Activated gamma-delta T cell (primary cell): ENCODE data around the gene NOSTRIN.
"Not testable (repeated sequence)": the region's sequence is repeated elsewhere in the genome, so short reads cannot be mapped to it uniquely, and the experiment has no call there.

Experiments used
- DNase-seq: peaks from one replicate; lab custom pipeline; 2025; lab: John Stamatoyannopoulos, UW

The NOSTRIN gene

DNA sequence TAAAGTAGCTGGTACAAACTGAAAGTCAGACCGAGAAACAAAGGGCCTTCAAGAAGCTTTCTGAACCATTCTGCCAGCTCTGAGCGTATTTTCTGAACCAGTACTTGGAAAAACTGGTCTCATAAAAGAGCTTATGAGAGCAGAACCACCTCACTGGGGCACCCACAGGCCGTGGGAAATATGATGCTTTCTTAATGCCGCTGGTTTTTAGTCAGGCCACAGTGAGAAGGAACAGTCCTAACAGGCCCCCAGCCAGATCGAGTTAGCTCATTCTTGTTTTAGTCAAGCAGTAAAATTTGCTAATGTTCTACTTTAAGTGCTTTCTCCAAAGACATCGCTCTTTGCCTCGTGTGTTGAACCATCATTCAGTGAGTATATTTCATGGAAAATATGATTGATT is 12.7 kb upstream of the NOSTRIN start:
- no peak for DNase-seq

DNA sequence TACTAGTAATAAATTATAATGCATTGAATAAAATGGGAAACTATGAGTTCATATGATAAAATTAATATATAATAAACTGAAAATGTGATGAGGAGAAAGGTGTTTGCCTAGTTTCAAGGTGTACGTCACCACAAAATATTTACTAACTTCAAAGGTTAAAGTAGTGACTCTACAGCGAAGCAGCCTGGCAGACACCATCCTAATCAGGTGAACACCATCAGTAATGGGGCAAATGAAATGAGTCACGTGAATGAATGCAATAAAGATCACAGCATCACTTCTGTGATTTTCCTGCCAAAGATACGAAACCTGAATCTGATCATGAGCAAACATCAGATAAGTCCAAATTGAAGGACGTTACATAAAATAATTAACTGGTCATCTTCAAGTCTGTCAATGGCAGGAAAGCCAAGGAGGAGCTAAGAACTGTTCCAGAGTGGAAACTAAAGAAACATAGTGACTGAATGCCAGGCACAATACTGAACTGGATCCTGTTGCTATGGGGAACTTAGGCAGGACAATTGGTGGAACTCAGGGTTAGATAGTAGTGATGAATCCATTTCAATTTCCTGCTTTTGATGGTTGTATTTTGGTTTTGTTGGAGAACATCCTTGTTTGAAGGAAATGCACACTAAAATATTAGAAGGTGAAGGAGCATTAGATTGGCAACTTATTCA is 12.1 kb upstream of the NOSTRIN start:
- no peak for DNase-seq

DNA sequence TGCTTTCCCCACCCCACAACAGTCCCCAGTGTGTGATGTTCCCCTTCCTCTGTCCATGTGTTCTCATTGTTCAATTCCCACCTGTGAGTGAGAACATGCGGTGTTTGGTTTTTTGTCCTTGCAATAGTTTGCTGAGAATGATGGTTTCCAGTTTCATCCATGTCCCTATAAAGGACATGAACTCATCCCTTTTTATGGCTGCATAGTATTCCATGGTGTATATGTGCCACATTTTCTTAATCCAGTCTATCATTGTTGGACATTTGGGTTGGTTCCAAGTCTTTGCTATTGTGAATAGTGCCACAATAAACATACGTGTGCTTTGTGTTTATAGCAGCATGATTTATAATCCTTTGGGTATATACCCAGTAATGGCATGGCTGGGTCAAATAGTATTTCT is 11.3 kb upstream of the NOSTRIN start:
- not testable (repeated sequence) for DNase-seq

DNA sequence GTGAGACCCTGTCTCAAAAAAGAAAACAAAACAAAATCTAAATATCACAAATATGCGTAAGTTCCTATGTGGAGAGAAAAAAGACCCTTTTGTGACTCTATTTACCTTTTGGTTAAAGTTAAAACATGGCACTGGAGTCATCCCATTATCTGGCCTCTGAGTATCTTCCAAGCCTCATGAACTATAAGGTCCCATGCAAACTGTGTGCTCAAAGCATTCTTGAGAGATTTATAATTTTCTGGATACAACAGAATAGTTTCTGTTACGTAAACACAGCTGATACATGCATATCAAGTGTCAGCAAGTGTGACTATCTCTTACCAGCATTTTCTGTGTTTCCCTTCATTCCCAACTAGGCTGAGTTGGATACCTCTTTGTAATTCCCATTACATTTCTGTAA is 8.8 kb upstream of the NOSTRIN start:
- DNase-seq, result no peak

DNA sequence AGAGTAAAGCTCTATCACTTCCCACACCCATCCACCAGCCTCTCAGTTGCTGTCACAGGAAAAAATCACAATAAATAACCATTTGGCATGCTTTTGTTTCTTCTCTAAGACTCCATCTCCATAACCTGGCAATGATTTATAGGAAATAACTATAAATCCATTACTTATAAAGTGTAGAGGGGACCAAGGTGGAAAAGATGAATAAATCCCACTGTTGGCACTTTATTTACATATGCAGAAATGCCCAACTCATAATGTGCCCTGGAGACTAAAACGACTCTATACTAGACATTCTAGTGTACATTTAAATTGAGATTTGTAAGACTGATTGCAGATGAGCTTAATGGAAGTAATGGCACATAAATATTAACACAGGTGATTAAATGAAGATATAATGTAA is 7.5 kb upstream of the NOSTRIN start:
- no peak for DNase-seq

DNA sequence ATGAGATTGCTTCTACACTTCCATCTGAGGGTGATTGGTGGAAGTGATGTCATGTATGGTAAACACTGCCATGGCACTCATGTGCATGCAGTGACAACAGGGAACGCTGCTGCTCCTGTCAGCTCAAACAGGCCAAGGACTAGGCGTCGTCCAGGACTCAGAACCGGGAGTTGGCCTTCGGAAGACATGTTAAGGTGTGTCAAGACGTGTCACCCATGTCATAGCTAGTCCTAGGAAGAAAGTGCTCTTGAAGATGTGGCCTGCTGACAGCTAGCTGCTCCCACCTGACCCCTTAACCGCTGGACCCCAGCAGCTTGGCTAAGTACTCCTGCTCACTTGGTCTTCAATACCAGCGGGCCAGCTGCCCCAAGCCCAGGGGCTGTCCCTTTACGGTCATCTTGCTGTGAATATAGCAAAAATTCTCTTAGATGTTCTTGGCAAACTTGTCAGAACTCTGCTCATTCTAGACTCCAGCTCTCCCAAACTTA is 6.3 kb upstream of the NOSTRIN start:
- DNase-seq, result no peak

DNA sequence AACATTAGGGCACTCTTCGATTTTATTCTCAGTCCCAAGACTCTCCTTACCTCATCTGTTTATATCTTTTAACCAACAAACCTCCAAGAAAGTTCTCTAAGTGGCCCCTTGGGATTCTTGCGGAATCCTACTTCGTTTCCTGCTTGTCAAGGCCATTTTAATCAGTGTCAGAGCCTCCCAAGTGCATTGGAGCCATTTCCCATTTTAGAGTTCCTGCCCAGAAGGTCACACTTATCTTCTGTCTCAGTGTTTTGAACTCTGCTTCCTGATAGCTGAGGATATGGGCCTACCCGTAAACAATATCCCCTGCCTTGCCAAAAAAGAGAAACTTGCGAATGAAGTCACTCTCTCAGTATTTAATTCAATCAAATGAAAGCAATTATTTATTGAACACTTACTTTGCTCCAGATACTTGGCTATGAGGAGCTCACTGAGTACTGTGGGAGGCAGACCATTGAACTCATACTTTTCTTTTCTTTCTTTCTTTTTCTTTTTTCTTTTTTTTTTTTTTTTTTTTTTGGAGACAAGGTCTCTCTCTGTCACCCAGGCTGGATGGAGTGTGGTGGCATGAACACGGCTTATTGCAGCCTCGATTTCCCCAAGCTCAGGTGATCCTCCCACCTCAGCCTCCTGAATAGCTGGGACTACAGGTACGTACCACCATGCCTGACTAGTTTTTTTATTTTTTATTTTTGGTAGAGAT is 5.7 kb upstream of the NOSTRIN start:
- DNase-seq, result no peak

DNA sequence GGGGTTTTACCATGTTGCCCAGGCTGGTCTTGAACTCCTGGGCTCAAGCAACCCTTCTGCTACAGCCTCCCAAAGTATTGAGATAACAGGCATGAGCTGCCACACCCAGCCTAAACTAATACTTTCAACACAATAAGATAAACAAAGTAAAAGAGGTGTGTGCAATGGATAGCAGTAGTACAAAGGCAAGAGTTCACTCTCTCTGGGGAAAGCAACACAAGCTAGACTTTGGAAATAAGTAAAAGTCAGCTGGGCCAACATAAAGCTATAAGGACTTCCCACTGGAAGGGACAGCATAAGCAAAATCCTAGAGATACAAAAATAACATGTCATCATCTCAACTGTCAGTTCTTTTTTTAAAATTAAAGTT is 5.2 kb upstream of the NOSTRIN start:
- no peak for DNase-seq

DNA sequence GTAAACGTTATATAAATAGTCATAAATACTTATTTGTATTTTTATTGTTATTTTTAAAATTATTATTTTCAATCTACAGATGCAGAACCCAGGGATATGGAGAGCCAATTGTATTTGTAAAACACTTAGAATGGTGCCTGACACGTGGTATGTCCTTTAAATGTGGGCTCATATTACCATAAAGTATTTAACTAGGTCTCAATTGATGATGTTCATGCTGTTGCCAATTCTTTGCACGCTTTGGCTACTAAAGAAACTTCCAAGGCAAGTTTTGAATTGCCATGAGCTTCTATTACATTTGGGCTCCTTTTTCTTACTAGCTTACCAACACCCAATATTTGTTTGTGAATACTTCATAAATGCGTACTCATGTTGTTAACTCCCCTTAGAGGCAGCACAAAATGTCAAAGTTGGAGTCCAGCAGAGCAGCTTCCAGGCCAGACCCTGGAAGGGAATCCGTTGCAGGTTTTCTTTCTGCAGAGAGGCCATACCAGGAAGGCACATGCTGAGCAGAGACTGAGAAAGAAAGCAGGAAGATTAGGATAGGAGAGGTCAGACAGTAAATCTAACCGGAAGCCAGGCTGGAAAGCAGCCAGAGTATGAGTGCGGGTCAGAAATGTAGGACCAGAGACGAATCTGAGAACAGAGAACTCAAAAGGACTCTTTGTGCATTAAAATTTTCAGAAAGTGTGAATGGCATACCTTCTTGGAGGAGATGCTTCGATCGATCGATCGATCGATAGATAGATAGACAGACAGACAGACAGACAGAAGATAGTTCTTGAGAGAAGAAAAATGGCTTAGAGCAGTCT is 4.2 kb upstream of the NOSTRIN start:
- no peak for DNase-seq

DNA sequence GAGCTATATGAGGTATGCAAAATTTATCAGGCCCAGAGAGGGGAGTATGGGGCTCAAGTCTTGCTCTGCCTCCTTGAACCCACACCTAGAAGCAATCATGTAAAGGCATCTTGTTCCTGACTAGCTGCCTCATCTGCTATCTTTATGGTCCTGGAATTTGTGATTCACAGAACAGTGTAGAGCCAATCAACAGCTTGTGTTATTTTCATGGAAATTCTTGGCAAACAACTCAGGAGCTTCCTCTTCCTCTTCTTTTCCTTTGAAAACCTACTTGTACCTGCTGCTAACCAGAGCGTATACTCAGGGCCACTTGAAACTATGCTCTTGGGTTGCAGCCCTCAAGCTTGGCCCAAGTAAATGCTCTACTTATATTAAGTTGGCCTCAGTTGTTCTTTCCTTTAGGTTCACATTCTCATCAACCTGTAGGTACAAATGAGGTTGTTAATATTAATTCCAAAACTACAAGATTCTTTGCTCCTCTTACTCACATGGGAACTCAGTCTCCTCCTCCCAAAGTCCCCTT is 3.5 kb upstream of the NOSTRIN start:
- no peak for DNase-seq

DNA sequence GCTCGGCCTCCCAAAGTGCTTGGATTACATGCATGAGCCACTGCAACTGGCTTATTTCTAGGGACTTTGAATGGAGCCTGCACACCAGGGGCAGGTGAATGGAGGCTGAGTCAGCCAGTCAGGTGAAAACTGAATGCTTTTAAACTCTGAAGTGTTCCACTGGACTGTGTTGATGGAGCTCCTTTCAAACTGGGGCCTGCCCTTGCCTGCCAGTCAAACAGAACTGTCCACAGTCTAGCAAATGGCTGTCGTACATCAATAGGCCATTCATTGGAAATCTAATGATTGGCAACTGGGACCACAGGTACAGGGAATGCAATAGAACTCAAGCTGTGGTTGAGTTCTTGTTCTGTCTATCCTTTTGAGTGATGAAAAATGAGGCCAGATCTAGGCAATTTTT is 966 bp upstream of the NOSTRIN start:
- DNase-seq, result no peak

DNA sequence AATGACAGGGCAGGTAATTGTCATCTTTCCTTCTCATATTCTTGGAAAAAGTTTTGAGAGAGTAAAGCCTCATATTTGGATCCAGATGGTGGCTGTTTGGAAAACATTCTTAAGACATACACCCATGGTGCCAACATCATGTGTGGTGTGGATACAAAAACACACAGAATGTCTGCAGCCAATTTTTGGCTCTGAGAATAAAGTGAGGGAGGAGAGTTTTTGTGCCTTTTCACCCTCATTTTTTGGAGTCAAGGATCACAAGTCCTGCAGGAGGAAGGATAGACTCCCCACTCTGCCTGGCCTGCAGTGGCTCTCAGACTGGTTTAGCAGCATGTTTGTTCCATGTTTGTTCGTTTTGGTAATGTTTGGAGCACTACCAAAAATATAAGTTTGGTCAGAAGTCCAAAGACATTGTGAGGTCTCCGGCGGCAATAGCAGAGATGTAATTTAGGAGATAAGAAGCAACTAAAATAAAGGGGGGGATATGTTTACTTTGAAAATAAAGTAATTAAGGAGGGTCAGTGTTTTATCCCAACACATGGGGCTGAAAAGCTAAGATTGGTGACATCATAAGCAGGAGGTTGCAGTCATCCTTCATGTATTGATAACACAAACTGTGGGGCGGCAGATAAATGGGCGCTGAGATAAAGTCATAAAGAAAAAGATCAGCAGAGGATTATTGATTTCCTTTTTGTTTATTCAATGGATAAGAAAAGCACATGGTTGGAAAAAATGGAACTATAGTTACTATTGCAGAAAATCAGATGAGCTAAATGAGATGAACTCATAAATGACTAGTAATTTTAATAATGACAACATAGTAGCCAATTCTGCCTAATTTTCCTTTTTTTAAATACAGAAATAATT is 655 bp downstream of the NOSTRIN start:
- no peak for DNase-seq

DNA sequence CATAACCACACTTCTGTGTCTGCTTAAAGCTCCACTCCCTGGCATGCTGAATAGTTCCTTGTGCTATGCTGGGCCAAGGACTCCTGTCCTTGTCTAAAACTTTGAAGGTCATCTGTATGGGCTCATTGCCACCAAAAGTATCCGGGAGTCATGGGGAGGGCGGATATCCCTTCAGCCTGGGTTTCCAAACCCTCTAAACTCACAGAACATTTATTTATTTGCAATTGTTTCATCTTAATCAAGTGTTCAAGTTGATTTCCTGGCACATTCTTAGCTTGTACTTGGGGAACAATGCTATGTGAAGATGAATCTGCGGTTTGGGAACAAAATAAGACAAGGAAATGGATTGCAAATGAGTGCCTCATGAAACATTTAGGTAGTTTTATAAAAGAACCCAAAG is 1.8 kb downstream of the NOSTRIN start:
- no peak for DNase-seq

DNA sequence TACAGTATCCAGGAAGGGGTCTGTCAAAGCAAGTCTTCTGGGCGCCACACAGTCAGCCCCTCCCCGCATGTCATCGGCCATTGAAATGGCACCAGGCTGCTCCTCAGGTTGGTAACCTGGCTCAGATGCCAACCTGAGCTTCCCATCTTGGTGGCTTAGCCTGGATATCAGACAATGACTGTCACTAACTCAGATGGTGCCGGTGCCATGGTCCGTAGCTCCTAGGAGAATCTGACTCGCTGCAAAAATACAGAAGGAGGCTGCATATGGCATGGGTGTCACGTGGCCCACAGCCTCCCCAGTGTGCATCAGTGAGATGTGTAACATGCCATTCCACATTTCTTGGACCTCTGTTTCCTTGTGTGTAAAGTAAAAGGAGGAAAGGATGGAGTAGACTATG is 3.2 kb downstream of the NOSTRIN start:
- DNase-seq, result no peak

DNA sequence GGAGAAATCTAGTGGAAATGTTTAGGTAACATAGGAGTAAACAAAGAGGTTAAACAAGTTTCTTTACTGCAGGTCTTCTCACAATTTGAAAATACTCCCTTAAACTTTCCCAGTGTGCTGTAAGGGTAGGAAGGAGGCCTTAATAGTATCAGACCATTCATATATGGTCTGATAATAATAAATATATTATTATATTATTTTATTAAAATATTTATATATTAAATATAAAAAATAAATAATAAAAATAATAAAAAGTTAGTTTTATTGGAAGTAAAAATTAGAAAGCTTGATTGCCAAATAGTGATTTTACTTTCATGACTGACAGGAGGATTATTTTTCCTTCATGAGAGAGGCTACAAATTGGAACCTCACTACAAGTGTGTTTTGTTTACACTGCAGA is 7.1 kb downstream of the NOSTRIN start:
- no peak for DNase-seq

DNA sequence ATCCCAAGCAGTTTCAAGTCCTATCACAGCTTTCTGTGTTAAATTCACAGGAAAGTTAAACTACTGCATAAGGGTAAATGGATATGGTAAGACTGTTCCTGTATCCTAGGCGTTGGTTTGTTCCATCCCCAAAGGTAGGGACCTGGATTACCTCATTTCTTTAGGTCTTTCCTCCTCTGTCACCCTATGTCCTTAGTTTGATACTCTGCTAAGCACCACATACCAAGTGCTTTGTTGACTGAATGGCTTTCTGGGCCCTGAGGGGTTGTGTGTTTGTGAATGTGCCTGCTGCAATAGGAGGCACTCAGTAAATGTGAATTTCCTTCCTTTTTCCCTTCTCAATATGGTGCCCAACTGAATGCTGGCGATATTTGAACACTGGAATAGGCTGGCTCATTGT is 7.8 kb downstream of the NOSTRIN start:
- DNase-seq, result no peak

DNA sequence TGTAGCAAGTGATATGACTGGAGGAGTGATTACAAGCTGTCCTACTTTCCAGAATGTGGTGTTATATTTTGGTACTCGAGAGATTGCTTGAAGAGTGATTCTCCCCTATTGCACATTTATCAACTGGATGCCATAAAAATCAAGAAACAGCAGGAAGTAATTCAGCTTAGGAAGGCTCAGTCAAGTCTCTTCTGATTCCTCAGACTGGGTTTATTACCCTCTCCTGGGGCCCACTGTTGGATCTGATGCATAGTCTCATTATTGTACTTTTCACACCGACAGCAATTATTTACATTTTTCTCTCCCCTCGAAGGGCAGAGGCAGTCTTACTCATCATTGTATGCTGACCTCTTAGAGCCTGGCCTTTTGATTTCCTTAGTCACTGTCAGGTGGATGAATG is 9.3 kb downstream of the NOSTRIN start:
- DNase-seq, result no peak

DNA sequence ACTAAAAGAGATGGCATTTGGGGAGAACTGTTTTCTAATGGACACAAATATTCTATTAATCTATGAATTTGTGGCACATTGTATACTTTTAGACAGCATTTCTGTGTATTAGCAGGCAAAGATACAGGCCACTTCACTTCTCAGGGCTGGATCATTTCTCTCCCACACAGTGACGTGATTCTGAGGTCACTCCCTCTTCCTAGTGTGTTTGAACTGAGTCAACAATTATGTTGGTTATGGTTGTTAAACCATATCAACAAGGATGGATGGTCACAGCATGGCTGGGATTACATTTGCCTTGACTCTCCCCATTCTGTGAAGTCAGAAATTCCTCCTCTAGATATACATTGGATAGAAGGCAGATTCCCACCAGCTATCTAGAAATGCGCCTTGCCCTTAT is 11.6 kb downstream of the NOSTRIN start:
- no peak for DNase-seq

DNA sequence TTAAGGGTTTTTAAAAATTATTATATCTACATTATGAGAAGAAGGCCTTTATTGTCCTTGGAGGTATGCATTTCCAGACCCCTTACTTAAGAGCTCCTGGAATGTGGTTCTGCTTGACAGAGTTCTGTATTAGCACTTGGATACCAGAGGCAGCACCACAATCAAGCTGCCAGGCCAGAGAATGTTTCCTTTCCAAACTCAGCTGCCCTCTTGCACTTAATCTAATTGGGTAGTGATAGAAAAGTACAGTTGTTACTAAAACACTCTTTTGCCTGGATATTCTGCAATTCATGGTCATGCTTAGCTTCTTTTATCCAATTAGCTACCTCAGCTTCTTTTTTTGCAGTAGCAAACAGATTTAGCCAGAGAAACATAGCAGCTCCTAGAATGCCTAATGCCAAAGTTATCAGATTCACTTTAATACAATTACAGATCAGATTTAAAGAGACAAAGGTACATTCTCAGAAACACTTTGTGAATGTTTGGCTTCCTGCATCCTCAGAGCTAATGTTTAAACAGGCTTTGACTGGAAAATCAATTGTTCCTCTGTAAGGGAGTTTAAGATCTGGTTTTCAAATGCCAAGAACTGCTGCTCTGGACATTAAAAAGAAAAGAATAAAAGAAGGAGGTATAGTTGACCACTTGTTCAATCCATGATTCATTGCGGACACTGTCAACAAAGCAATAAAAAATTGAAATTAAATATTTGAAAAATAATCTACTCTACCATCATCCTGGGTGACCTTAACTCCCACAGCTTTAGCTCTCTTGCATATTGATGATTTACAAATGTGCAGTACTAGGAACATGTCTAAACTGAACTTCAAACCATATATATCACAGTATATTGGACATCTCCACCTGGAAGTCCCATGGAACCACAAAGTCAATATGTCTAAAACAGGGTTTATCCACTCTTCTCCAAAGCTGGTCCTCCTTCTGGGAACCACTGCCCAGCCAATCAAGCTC is 12.8 kb downstream of the NOSTRIN start:
- no peak for DNase-seq

DNA sequence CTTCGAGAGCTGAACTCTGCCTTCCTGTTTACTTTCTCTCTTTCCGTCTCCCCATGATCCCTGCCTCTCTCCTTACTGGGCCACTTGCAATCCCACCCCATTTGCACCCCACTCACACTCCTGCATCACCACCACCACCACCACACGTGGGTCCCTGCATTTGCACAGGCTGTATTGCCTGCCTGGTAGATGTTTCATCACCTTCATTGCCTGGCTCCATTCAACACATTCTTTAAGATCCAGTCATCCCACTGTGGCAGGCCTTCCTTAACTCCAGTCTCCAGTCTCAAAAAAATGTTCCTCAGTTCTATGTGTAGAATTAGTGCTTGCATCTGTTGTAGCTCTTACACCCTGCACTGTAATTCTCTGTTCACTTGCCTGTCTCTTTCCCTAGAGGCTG is 13.9 kb downstream of the NOSTRIN start:
- DNase-seq, result no peak
